CD4-positive, alpha-beta T cell treated with Interleukin-1 beta for 1 hour (primary cell): ENCODE data around the gene RALGPS1.
A peak's percentile ranks its signal among the peaks of the same experiment; 100 is the strongest.

ENCODE experiments used
- DNase-seq, 2 donors: peaks; one replicate each; pipeline ENCODE4 v3.0.0-alpha.2; 2020 to 2022

The RALGPS1 gene

DNA sequence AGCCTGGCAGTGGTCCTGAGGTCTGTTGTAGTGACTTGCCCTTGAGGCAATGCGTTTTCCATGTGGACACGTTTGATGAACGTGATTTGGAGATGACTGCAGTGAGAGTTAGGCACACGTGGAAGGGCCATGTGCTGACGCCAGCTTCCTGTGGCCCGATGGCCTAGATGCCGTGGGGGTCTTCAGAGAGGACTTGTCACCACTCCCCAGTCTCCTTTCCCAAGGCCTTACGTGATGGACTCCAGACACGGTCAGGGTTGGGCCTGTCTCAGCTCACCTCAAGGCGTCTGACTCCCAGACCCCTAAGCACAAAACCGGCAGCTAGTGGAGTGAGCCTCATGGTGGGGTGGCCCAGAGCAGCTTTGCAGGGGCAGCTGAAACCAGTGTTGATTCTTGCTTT is 115.0 kb downstream of the RALGPS1 start:
- DNase-seq = no peak

- no peak for DNase-seq
Observed at GRCh38 chr9:127030814-127031740, 116.5 kb downstream of the RALGPS1 start.

DNA sequence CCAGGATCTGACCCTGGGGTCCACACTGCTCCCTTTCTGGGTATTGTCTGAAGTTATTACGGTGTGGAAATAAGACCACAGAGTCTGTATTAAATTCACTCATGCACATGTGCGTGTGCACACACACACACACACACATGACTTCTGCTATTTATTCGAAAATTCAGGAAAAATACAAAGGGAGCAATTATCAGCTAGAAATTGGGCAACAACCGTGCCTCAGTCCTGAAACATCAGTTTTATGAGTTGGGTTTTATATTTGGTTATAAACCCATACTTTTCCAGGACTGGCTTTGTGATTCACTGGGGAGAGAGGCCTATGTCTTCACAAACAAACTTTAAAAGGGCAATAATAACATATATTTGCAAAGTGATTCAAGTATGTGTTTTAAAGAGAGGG is 117.7 kb downstream of the RALGPS1 start:
- DNase-seq = no peak

- DNase-seq = no peak
Observed at GRCh38 chr9:127033061-127033460, 118.5 kb downstream of the RALGPS1 start.

GRCh38 chr9:127033789-127034188 is 119.2 kb downstream of the RALGPS1 start:
- DNase-seq = no peak

DNA sequence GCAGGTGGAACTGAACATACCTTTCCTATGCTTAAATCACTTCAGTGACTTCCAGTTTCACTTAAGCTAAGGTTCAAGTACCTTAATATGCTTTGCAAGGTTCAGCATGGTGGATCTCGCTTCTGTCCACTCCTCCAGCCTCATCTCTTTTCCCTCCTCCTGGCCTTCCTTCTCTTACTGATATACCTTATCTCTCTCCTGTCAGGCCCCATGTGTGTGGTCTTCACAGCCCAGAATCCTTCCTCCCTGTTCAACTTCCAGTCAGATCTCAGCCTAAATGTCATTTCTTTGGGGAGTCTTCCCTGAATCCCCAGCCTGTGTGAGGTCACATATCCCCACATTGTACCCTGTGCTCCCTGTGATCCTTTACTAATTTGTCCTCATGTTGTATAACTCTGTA is 120.1 kb downstream of the RALGPS1 start:
- no peak for DNase-seq

DNA sequence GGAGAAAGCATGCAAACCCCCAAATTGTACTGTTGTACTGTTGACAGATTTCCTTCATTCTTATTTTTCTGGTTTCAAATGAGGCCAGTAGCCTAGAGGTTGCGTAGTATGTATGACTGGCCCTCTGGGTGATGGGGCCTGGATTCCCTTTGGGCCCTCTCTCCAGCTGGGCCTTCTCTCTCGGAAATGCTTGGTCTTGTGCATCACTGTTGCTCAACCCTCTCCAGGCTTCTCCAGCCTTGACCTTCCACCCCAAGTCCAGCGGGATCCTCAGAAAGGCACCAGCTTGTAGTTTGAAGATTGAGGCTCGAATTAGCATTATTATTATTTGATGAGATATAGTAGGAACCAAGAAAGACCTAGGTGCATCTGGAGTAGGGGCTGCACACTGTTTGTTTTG is 120.8 kb downstream of the RALGPS1 start:
- DNase-seq = no peak

GRCh38 chr9:127035948-127036347 is 121.4 kb downstream of the RALGPS1 start:
- no peak for DNase-seq

GRCh38 chr9:127036437-127036836 is 121.9 kb downstream of the RALGPS1 start:
- no peak for DNase-seq

GRCh38 chr9:127038531-127038930 is 123.9 kb downstream of the RALGPS1 start:
- DNase-seq = no peak

GRCh38 chr9:127039492-127039891 is 124.9 kb downstream of the RALGPS1 start:
- DNase-seq = no peak

GRCh38 chr9:127045148-127045547 is 130.6 kb downstream of the RALGPS1 start:
- DNase-seq = no peak

DNA sequence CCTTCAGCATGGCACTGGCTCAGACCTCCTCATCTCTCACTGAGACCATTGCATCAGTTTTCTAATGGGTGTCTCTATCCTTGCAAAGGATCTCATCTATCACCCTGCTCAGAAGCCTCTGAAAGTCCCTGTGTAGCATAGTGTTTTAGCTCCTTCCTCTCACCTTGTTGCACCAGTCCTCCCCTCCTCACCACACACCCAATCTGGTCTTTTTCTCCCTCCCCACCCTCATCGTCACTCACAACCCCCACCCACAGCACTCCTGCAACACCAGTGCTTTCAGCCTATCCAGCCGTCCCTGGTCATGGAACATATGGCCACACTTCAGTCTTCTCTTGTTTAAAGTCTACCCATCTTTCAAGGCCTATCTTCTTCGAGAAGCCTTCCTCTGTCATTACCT is 133.4 kb downstream of the RALGPS1 start:
- no peak for DNase-seq

GRCh38 chr9:127049044-127049443 is 134.5 kb downstream of the RALGPS1 start:
- DNase-seq = peak; percentile 30 to 34

DNA sequence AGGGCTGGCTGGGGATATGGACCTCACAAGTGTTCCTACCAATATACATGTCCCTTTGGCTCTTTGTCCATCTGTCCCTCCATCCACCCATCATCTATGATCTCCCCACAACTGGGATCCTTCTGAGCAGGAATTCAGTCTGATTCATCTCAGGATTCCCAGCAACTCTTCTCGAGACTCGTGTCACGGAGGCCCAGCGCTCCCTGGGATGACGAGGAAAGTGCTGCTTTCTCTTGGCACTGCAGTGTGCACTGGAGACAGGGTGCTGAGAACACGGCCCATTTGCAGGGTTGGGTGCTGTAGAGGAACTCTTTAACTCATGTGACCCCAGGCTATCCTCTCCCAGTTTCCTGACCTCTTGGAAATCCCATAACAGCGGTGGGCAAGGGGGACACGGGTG is 135.0 kb downstream of the RALGPS1 start:
- no peak for DNase-seq

- no peak for DNase-seq
Observed at GRCh38 chr9:127050152-127050551, 135.6 kb downstream of the RALGPS1 start.

DNA sequence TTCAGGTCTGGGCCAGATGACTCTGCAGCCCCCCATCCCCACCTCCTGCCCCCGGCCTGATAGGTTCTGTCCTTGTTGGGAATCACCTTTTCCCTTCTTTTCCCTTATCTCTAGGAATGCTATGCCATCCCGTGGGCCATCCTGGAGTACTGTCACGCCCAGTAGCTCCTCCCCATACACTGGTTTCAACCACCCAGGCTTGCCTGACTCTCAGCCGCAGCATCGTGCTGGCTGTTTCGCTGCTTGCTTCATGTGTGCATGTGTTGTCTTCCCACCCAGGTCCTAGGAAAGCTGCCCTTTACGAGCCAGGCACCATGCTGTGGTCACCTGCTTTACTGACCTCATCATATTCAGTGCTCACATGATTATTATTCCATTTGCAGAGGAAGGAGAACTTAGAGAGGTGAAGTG is 136.0 kb downstream of the RALGPS1 start:
- no peak for DNase-seq

- DNase-seq = no peak
Observed at GRCh38 chr9:127051881-127052595, 137.5 kb downstream of the RALGPS1 start.

- no peak for DNase-seq
Observed at GRCh38 chr9:127053057-127053821, 138.7 kb downstream of the RALGPS1 start.

GRCh38 chr9:127053960-127054359 is 139.4 kb downstream of the RALGPS1 start:
- no peak for DNase-seq

- no peak for DNase-seq
Observed at GRCh38 chr9:127055745-127056402, 141.3 kb downstream of the RALGPS1 start.

GRCh38 chr9:127056446-127056845 is 141.9 kb downstream of the RALGPS1 start:
- no peak for DNase-seq
